H1 (cell line): Measurements from ENCODE around the gene CENPM. TPM values are rescaled to one million over a fixed set of nuclear protein-coding genes. Genes with fewer than 3 reads are reported as not detected.

Experiments used
- CTCF ChIA-PET: fragments of 300-600 bp; sonication (Branson Sonifier 250); formaldehyde crosslinking; loops from one replicate; lab custom pipeline; 2021; ENCODE audit not compliant: partially characterized antibody; lab: Charles Lee
- POLR2A ChIA-PET: fragments of 300-600 bp; sonication (Branson Sonifier 250); formaldehyde crosslinking; loops from one replicate; lab custom pipeline; 2021; ENCODE audit warnings: inconsistent platforms; ENCODE audit not compliant: partially characterized antibody; lab: Charles Lee
- DNase-seq, 2 experiments: peaks; one replicate each; pipeline versions ENCODE4 v3.0.0 to v3.0.0-alpha.2; 2010 to 2022; ENCODE audit warnings: low spot score in 2 of 2, low read depth in 1 of 2, mixed read lengths in 1 of 2
- FAIRE-seq: peaks from 2 replicates; lab custom pipeline; 2011; peaks lifted over from hg19 to GRCh38; lab: Jason Lieb, UNC
- H2AFZ ChIP-seq: 2 replicates; pipeline ENCODE4 v1.8.1; 2012; ENCODE audit warnings: low read length, inconsistent platforms
- H2AK5ac ChIP-seq: 2 replicates; pipeline ENCODE4 v1.6.1; 2013; ENCODE audit warnings: low read depth, low read length
- H2BK120ac ChIP-seq: replicated peaks from 2 replicates; pipeline ENCODE3; 2013; ENCODE audit warnings: low read depth, low read length, inconsistent platforms
- H2BK12ac ChIP-seq: 2 replicates; pipeline ENCODE4 v1.6.1; 2013; ENCODE audit warnings: low read depth, low read length
- H2BK15ac ChIP-seq: 2 replicates; pipeline ENCODE4 v1.6.1; 2013; ENCODE audit warnings: low read length
- H2BK20ac ChIP-seq: 2 replicates; pipeline ENCODE4 v1.6.1; 2013; ENCODE audit warnings: low read length
- H2BK5ac ChIP-seq: 2 replicates; pipeline ENCODE4 v1.6.1; 2013; ENCODE audit warnings: low read depth, low read length
- H3K14ac ChIP-seq: 2 replicates; pipeline ENCODE4 v1.6.1; 2013; ENCODE audit warnings: inconsistent platforms; ENCODE audit not compliant: insufficient read length
- H3K18ac ChIP-seq: 2 replicates; pipeline ENCODE4 v1.6.1; 2013; ENCODE audit warnings: low read length; ENCODE audit errors: extremely low read depth
- H3K23ac ChIP-seq: 2 replicates; pipeline ENCODE4 v1.6.1; 2013; ENCODE audit warnings: inconsistent platforms; ENCODE audit not compliant: insufficient read length
- H3K23me2 ChIP-seq: 2 replicates; pipeline ENCODE4 v1.6.1; 2013; ENCODE audit warnings: low read depth, low read length
- H3K27ac ChIP-seq: 2 replicates; pipeline ENCODE4 v1.6.1; 2011; ENCODE audit warnings: low read depth, low read length, inconsistent platforms
- H3K27me3 ChIP-seq, 4 experiments: replicated peaks in 1 of 4; 1 replicate in 1 of 4; 2 replicates in 3 of 4; pipeline versions ENCODE4 v1.6.1 to v1.8.1; 2011 to 2013; ENCODE audit warnings: low read length in 3 of 4, mild to moderate bottlenecking in 3 of 4, inconsistent platforms in 2 of 4, mixed read lengths in 2 of 4, moderate library complexity in 1 of 4; ENCODE audit not compliant: control insufficient read depth in 3 of 4, insufficient read depth in 3 of 4; ENCODE audit errors: extremely low read depth in 1 of 4
- H3K36me3 ChIP-seq, 4 experiments: 2 replicates each; pipeline versions ENCODE4 v1.6.1 to v1.8.1; 2011 to 2013; ENCODE audit warnings: mild to moderate bottlenecking in 4 of 4, low read length in 3 of 4, moderate library complexity in 2 of 4, control low read depth in 1 of 4, inconsistent platforms in 1 of 4; ENCODE audit not compliant: insufficient read depth in 4 of 4, control insufficient read depth in 2 of 4
- H3K4ac ChIP-seq: replicated peaks from 2 replicates; pipeline ENCODE3; 2013; ENCODE audit warnings: low read length, low read depth, mixed read lengths, inconsistent platforms; ENCODE audit not compliant: insufficient read length
- H3K4me1 ChIP-seq, 4 experiments: replicated peaks in 1 of 4; 1 replicate in 1 of 4; 2 replicates in 3 of 4; pipeline versions ENCODE4 v1.6.1 to v1.8.1; 2011 to 2013; ENCODE audit warnings: low read length in 3 of 4, inconsistent platforms in 2 of 4, mixed read lengths in 1 of 4; ENCODE audit not compliant: insufficient read depth in 4 of 4, control insufficient read depth in 3 of 4
- H3K4me2 ChIP-seq, 2 experiments: 2 replicates each; pipeline versions ENCODE4 v1.6.1 to v1.8.1; 2011 to 2013; ENCODE audit warnings: low read depth in 2 of 2, low read length in 2 of 2, control low read depth in 1 of 2, inconsistent platforms in 1 of 2, mild to moderate bottlenecking in 1 of 2; ENCODE audit not compliant: insufficient read depth in 1 of 2
- H3K4me3 ChIP-seq, 4 experiments: fragments of 200-600, 300-600 bp in 1 of 4; sonication (generic), shearing (Covaris generic), sonication (Bioruptor Twin) in 1 of 4; 2 replicates each; pipeline versions ENCODE4 v1.5.1 to v1.8.1; 2011 to 2016; ENCODE audit warnings: low read length in 4 of 4, low read depth in 3 of 4, control low read depth in 2 of 4, inconsistent platforms in 2 of 4, mild to moderate bottlenecking in 2 of 4, mixed read lengths in 1 of 4, moderate library complexity in 1 of 4; ENCODE audit not compliant: insufficient read depth in 2 of 4; ENCODE audit errors: extremely low read depth in 1 of 4
- H3K56ac ChIP-seq: replicated peaks from 2 replicates; pipeline ENCODE3; 2013; ENCODE audit warnings: low read depth, mild to moderate bottlenecking, mixed read lengths, low read length, inconsistent platforms; ENCODE audit not compliant: insufficient read length
- H3K79me1 ChIP-seq: 2 replicates; pipeline ENCODE4 v1.6.1; 2013; ENCODE audit warnings: low read depth, low read length, control low read depth
- H3K79me2 ChIP-seq, 2 experiments: 2 replicates each; pipeline versions ENCODE4 v1.6.1 to v1.8.1; 2012 to 2013; ENCODE audit warnings: low read length in 2 of 2, mild to moderate bottlenecking in 2 of 2, inconsistent platforms in 1 of 2; ENCODE audit not compliant: insufficient read depth in 2 of 2, control insufficient read depth in 1 of 2
- H3K9ac ChIP-seq, 4 experiments: replicated peaks in 1 of 4; 1 replicate in 1 of 4; 2 replicates in 3 of 4; pipeline versions ENCODE4 v1.6.1 to v1.8.1; 2011 to 2013; ENCODE audit warnings: low read depth in 3 of 4, low read length in 3 of 4, control low read depth in 2 of 4, mild to moderate bottlenecking in 2 of 4, moderate library complexity in 2 of 4, inconsistent platforms in 1 of 4; ENCODE audit errors: extremely low read depth in 1 of 4
- H3K9me3 ChIP-seq, 2 experiments: 2 replicates each; pipeline versions ENCODE4 v1.6.1 to v1.8.1; 2012 to 2013; ENCODE audit warnings: mild to moderate bottlenecking in 2 of 2, moderate library complexity in 2 of 2, control low read depth in 1 of 2, inconsistent platforms in 1 of 2, low read depth in 1 of 2, low read length in 1 of 2, mixed read lengths in 1 of 2; ENCODE audit not compliant: insufficient read depth in 2 of 2
- H4K20me1 ChIP-seq, 2 experiments: replicated peaks in 1 of 2; 2 replicates each; pipeline versions ENCODE3 to v1.8.1; 2011 to 2013; ENCODE audit warnings: inconsistent platforms in 2 of 2, low read length in 2 of 2, mild to moderate bottlenecking in 1 of 2; ENCODE audit not compliant: insufficient read depth in 2 of 2, control insufficient read depth in 1 of 2
- H4K5ac ChIP-seq: 2 replicates; pipeline ENCODE4 v1.6.1; 2013; ENCODE audit warnings: low read length, low read depth, mixed read lengths, inconsistent platforms; ENCODE audit not compliant: insufficient read length
- H4K8ac ChIP-seq: 2 replicates; pipeline ENCODE4 v1.8.0; 2013; ENCODE audit warnings: mild to moderate bottlenecking, moderate library complexity, low read length, inconsistent platforms; ENCODE audit not compliant: insufficient read depth; ENCODE audit errors: extremely low read depth
- H4K91ac ChIP-seq: replicated peaks from 2 replicates; pipeline ENCODE3; 2013; ENCODE audit warnings: low read length, mixed read lengths, inconsistent platforms; ENCODE audit not compliant: insufficient read length
- CBX8 ChIP-seq: fragments of 300-800, 300-1000 bp; sonication (generic); IDR thresholded peaks from 2 replicates; pipeline ENCODE4 v1.7.1; 2016; ENCODE audit warnings: low read depth, low read length, borderline replicate concordance
- CEBPB ChIP-seq: IDR thresholded peaks from 2 replicates; pipeline ENCODE4 v1.6.1; 2012; ENCODE audit warnings: low read depth, low read length
- EGR1 ChIP-seq: IDR thresholded peaks from 2 replicates; pipeline ENCODE4 v1.6.1; 2011; ENCODE audit warnings: low read depth, low read length, borderline replicate concordance
- EP300 ChIP-seq, 2 experiments: IDR thresholded peaks; 1 replicate in 1 of 2; 2 replicates in 1 of 2; pipeline ENCODE4 v1.6.1; 2011 to 2012; ENCODE audit warnings: low read depth in 2 of 2, low read length in 2 of 2, mild to moderate bottlenecking in 2 of 2, borderline replicate concordance in 1 of 2, inconsistent platforms in 1 of 2, moderate library complexity in 1 of 2
- HDAC6 ChIP-seq: IDR thresholded peaks from one replicate; pipeline ENCODE4 v1.7.1; 2012; ENCODE audit warnings: low read depth, mild to moderate bottlenecking, inconsistent platforms, low read length, moderate library complexity
- KDM1A ChIP-seq: fragments of 200-600, 300-600 bp; sonication (generic); IDR thresholded peaks from 2 replicates; pipeline ENCODE4 v1.7.1; 2016; ENCODE audit warnings: mild to moderate bottlenecking, low read length, borderline replicate concordance
- MAX ChIP-seq: IDR thresholded peaks from 2 replicates; pipeline ENCODE4 v1.6.1; 2012; ENCODE audit warnings: inconsistent platforms
- POLR2A ChIP-seq, 2 experiments: IDR thresholded peaks; 1 replicate in 1 of 2; 2 replicates in 1 of 2; pipeline ENCODE4 v1.6.1; 2011; ENCODE audit warnings: low read depth in 2 of 2, low read length in 2 of 2, mild to moderate bottlenecking in 2 of 2; ENCODE audit errors: control extremely low read depth in 1 of 2
- POLR2AphosphoS5 ChIP-seq: IDR thresholded peaks from 2 replicates; pipeline ENCODE4 v1.6.1; 2011; ENCODE audit warnings: low read depth, low read length
- SAP30 ChIP-seq: fragments of 300-600 bp; sonication (generic); IDR thresholded peaks from 2 replicates; pipeline ENCODE4 v1.7.1; 2012; ENCODE audit warnings: low read length, moderate library complexity, mild to moderate bottlenecking, inconsistent platforms; ENCODE audit not compliant: insufficient read depth, insufficient replicate concordance
- TBP ChIP-seq: IDR thresholded peaks from 2 replicates; pipeline ENCODE4 v1.6.1; 2011; ENCODE audit warnings: low read depth, low read length, improper control_type of control experiment
- YY1 ChIP-seq: IDR thresholded peaks from 2 replicates; pipeline ENCODE4 v1.6.1; 2011; ENCODE audit warnings: low read depth, mild to moderate bottlenecking, low read length
- WGBS, 2 experiments: shearing (Covaris generic) in 1 of 2; methylation state at CpG; one replicate each; pipeline versions ENCODE4 v1.1.6 to v1.1.7; 2013 to 2015; ENCODE audit warnings: low lambda C conversion rate in 2 of 2, mixed read lengths in 2 of 2, inconsistent platforms in 1 of 2, low coverage in 1 of 2, missing lambda C conversion rate in 1 of 2; ENCODE audit not compliant: insufficient replicate concordance in 2 of 2, insufficient coverage in 1 of 2, insufficient read length in 1 of 2; ENCODE audit errors: extremely low coverage in 1 of 2, missing lambda C conversion rate in 1 of 2; 5-methylcytosine and 5-hydroxymethylcytosine counted together
- polyA plus RNA-seq, 7 experiments: library from polyadenylated mRNA; depleted of rRNA in 3 of 7; stranded (reverse) in 5 of 7; unstranded in 2 of 7; fragments of >200 nt in 5 of 7; fragments of 200-250 nt in 2 of 7; gene quantifications; 1 replicate in 5 of 7; 2 replicates in 1 of 7; 4 replicates in 1 of 7; pipeline versions ENCODE4 v1.2.1 to v1.2.3, GENCODE V29; 2011 to 2013; ENCODE audit warnings: missing spikeins in 2 of 7, mixed read lengths in 2 of 7
- total RNA-seq: library from RNA; stranded (reverse); fragmentation: NEBNext Ultra II Directional; extraction: Animal tissue kit (Norgen Biotek cat#: 25700); gene quantifications from 2 replicates; pipeline ENCODE4 v1.2.1, GENCODE V29; 2021

Gene CENPM
- total and polyA plus RNA-seq, 2 of the 8 experiments (the other 6 are each of a cell fraction or from before 2014, with no cell fraction given) = 32.0 to 80.4 TPM

GRCh38 chr22:41925783-41926460 is 21.0 kb downstream of the CENPM start:
- H4K8ac ChIP-seq = peak overlapping the region; percentile 11; the same call in 1 of the 2 replicates
- H2BK5ac ChIP-seq = no peak overlapping the region
- no peaks in the 10 kb centered on the region for H3K79me1 ChIP-seq
- H3K18ac ChIP-seq = peak overlapping the region; percentile 25; the same call in 1 of the 2 replicates
- H2AK5ac ChIP-seq = no peak overlapping the region
- peak overlapping the region; percentile 27 to 82 for H3K4me2 ChIP-seq
- no peaks in the 10 kb centered on the region for H3K36me3 ChIP-seq
- H3K23me2 ChIP-seq = peaks cover 4% of the 10 kb centered on the region; the same call in 1 of the 2 replicates
- H2AFZ ChIP-seq = no peak overlapping the region
- peaks cover 0 to 24% (median 15%) of the 10 kb centered on the region in 4 experiments; a peak in 6 of 7 replicates for H3K4me1 ChIP-seq
- H3K9me3 ChIP-seq = no peaks in the 10 kb centered on the region
- no peak overlapping the region; a peak in 1 of 7 replicates for H3K9ac ChIP-seq
- DNase-seq (peak in 1 of 2 experiments; percentile 95), FAIRE-seq (no peak)
- WGBS, 2 experiments = 27% methylated on average over 3 of the region's 48 CpGs; no CpG with 5 or more reads in 1 of the 2 experiments
- no peak overlapping the region for H2BK15ac ChIP-seq
- peak overlapping the region; percentile 23 to 71 (median 31); a peak in 6 of 8 replicates for H3K4me3 ChIP-seq
- no peak overlapping the region for H4K5ac ChIP-seq
- H3K56ac ChIP-seq = no peak overlapping the region
- H3K23ac ChIP-seq = no peak overlapping the region
- H3K27me3 ChIP-seq = peaks cover 13 to 63% (median 46%) of the 10 kb centered on the region in 4 experiments
- POLR2A ChIA-PET = interaction anchor here (1.1 to 3.2 kb wide), 12 partner anchors 8 to 519 kb away, joined by 3 to 17 read pairs (median 5); partner anchors contain the start of genes CCDC134, CENPM and SMIM45
- H2BK20ac ChIP-seq = no peak overlapping the region
- H4K91ac ChIP-seq = no peak overlapping the region
- peak overlapping the region; percentile 78 for H3K4ac ChIP-seq
- H3K27ac ChIP-seq = no peak overlapping the region
- no peak overlapping the region for H3K14ac ChIP-seq
- CTCF ChIA-PET = interaction anchor here (0.6 to 5.9 kb wide), 23 partner anchors 8 to 259 kb away, joined by 3 to 77 read pairs (median 5); partner anchors contain the start of genes CENPM, MEI1 and SMIM45
- H2BK12ac ChIP-seq = no peak overlapping the region
- H3K79me2 ChIP-seq = no peaks in the 10 kb centered on the region
- no peak overlapping the region for H2BK120ac ChIP-seq
- H4K20me1 ChIP-seq = peaks cover 0 to 5% of the 10 kb centered on the region in 2 experiments
- TF ChIP-seq CEBPB (no peak), SAP30 (no peak), YY1 (no peak), POLR2A (IDR thresholded peaks at IDR 0.05; ENCODE audit: control extremely low read depth in 1 of 2, low read depth in 2 of 2, low read length in 2 of 2) (no peak), KDM1A (no peak), EGR1 (no peak), TBP (no peak), HDAC6 (no peak), CBX8 (no peak), MAX (no peak), POLR2AphosphoS5 (no peak), EP300 (IDR thresholded peaks at IDR 0.05; ENCODE audit: borderline replicate concordance in 1 of 2, low read depth in 2 of 2, low read length in 2 of 2) (no peak)
